Nucleus accumbens (tissue), 56 donors: ENCODE measurements around the gene CCDC87.
"Not testable (repeated sequence)": the region's sequence is repeated elsewhere in the genome, so short reads cannot be mapped to it uniquely, and the experiment has no call there.

Experiments
- DNase-seq, 56 donors: peaks; one replicate each; lab custom pipeline; 2025; lab: John Stamatoyannopoulos, UW

Gene CCDC87, protein sequence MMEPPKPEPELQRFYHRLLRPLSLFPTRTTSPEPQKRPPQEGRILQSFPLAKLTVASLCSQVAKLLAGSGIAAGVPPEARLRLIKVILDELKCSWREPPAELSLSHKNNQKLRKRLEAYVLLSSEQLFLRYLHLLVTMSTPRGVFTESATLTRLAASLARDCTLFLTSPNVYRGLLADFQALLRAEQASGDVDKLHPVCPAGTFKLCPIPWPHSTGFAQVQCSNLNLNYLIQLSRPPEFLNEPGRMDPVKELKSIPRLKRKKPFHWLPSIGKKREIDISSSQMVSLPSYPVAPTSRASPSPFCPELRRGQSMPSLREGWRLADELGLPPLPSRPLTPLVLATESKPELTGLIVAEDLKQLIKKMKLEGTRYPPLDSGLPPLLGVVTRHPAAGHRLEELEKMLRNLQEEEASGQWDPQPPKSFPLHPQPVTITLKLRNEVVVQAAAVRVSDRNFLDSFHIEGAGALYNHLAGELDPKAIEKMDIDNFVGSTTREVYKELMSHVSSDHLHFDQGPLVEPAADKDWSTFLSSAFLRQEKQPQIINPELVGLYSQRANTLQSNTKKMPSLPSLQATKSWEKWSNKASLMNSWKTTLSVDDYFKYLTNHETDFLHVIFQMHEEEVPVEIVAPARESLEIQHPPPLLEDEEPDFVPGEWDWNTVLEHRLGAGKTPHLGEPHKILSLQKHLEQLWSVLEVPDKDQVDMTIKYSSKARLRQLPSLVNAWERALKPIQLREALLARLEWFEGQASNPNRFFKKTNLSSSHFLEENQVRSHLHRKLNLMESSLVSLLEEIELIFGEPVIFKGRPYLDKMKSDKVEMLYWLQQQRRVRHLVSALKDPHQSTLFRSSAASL

DNA sequence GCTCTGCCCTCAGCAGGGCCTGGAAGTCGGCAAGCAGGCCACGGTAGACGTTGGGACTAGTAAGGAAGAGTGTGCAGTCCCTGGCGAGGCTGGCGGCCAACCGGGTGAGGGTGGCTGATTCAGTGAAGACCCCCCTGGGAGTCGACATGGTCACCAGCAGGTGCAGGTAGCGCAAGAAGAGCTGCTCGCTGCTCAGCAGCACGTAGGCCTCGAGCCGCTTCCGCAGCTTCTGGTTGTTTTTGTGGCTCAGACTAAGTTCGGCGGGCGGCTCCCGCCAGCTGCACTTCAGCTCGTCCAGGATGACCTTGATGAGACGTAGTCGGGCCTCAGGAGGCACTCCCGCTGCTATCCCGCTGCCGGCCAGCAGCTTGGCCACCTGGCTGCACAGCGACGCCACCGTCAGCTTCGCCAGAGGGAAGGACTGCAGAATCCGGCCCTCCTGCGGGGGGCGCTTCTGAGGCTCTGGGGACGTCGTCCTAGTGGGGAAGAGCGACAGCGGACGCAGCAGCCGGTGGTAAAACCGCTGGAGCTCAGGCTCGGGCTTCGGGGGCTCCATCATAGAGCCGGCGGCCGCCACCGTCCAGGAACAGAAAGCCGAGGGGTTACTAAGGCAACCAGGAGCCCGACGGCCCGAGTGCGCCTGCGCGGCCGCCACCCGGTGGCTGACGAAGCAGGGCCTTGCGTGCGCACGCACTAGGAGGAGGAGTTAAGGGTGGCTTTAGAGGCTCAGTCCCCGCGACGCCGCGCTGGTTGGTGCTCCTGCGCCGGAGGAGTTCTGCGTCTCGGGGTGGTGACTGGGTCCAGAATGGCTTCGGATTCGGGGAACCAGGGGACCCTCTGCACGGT lies at the start of gene CCDC87, which contains the start of gene CCS:
CCDC87 (minus strand) TSS at position 607 of the 846 bp plus-strand sequence; CDS start at position 559, 48 bp downstream.
CCS (plus strand) TSS at position 729 of the 846 bp plus-strand sequence; CDS start at position 806, 77 bp downstream.
- DNase-seq = peak; percentile 40 to 98 (median 90)

GRCh38 chr11:66641834-66642233 lies 49.0 kb upstream of the CCDC87 start:
- DNase-seq = no peak

GRCh38 chr11:66639814-66640340 lies 47.0 kb upstream of the CCDC87 start:
- DNase-seq = not testable (repeated sequence)

DNA sequence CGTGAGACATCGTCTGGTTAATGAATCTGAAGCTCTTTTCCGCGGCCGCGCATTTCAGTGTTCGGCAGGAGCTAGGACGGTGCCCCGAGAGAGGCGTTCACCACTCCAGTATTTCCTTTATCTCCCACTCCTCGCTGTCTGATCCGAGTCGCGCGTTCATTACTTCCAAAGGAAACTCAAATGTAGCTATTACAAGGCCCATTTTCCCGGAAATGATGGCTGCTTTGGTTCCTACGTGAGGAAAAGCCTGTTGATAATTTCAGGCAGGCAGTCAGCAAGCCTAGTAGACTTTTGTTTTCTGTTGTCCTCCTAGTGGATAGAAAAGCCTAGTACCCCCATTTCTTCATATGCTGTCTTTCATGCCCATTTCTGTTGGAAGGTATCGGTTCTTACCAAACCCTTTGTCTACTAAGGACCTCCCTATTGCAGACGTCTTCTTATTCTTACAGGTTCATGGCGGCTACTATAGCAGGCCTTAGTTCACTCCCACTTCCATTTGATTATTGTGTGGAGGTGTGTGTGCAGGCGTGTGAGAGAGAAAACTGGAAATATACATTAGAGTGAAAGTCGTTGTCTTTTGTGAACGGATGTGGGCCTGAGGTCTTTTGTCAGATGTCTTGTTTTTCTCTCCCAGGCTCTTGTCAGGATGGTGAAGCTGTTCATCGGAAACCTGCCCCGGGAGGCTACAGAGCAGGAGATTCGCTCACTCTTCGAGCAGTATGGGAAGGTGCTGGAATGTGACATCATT lies 46.4 kb upstream of the CCDC87 start:
- DNase-seq = peak in 9 of 56 donors; percentile 36 to 70 (median 53)

DNA sequence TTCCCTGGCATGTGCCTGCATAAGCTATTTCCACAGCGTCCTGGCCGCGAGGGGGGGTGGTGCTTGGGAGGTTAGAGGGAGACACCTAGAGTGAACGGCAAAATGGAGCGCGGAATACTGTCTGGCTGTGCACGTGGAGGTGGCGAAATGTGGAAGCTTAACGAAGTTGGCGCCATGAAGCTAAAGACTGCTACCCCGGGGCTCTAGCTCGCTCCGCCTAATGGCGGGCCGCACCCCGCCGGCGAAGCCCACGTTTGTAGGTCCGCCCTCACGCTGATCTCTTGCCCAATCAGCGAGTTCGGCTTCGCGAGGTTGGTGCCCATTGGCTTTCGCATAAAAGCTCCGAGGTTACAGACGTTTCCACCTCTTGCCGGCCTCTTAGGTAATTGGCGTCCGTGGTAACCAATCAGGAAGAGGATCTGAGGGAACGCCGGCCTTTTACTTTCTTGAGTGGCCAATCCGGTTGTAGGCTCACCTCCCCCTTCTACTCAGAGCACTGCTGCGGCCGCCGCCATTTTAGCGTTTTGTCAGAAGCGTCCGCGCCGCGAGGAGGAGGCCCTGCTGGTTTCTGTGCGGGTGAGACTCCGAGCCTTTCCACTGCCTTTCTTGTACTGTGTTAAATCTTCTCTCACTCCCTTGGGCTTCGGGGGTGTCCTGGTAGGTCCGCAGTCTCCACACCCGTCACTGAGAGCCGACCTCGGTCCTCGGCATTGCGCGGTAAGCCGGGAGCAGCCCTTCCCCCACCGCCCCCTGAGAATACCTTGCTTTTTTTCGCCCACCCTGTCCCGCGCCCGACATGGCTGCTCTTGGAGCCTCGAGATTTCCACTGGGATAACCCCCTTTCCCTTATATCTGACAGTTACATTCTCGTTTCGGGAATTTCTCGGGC lies 45.6 kb upstream of the CCDC87 start, which contains the start of gene RBM4:
RBM4 (plus strand) TSS at position 527 of the 889 bp plus-strand sequence. CDS start 1,009 bp downstream, outside the sequence.
- peak; percentile 86 to 100 (median 98) for DNase-seq

GRCh38 chr11:66637557-66638176 lies 44.8 kb upstream of the CCDC87 start:
- DNase-seq = no peak

DNA sequence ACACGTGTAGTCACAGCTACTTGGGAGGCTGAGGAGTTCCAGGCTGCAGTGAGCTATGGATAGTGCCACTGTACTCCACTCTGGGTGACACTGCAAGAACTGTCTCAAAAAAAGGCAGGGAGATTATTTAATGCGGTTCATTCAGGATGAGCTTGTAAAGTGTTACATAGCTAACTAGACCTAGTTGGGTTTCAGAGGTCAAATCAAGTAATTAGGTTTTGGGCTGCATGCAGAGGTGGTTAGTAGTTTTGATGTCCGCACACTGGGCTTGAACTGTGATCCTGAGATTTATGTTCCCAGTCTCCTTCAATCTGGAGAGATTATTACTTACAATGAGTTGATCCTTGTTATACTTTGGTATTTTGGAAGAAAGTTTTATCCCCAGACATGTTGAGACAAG lies 43.5 kb upstream of the CCDC87 start:
- no peak for DNase-seq

- DNase-seq = no peak
Measured at GRCh38 chr11:66632952-66633351, 40.1 kb upstream of the CCDC87 start.

- no peak for DNase-seq
Measured at GRCh38 chr11:66631883-66632282, 39.0 kb upstream of the CCDC87 start.

GRCh38 chr11:66629356-66629755 lies 36.5 kb upstream of the CCDC87 start:
- no peak for DNase-seq

GRCh38 chr11:66628061-66628603 lies 35.3 kb upstream of the CCDC87 start:
- no peak for DNase-seq

DNA sequence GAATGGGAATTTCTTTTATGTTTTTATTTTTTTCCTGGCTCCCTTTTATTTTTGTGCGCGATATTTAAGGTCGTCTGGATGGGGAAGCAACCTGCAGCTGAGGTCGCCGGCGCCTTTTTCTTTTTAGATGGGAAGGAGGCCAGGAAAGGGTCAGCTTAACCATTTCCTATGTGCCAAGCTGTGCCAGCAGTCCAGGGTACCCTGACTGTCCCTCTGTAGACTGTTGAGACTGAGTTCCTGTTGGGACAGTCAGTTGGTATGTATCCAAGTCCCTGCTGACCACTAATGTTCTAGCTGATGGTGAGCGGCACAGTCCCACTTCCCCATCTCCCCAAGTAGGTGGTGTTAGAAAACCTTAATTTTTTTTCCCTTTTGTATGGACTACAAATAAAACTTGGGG lies 34.1 kb upstream of the CCDC87 start:
- peak in 1 of 56 donors; percentile 12 for DNase-seq

- no peak for DNase-seq
Measured at GRCh38 chr11:66626382-66626781, 33.5 kb upstream of the CCDC87 start.

- DNase-seq = no peak
Measured at GRCh38 chr11:66625752-66626149, 32.9 kb upstream of the CCDC87 start.

DNA sequence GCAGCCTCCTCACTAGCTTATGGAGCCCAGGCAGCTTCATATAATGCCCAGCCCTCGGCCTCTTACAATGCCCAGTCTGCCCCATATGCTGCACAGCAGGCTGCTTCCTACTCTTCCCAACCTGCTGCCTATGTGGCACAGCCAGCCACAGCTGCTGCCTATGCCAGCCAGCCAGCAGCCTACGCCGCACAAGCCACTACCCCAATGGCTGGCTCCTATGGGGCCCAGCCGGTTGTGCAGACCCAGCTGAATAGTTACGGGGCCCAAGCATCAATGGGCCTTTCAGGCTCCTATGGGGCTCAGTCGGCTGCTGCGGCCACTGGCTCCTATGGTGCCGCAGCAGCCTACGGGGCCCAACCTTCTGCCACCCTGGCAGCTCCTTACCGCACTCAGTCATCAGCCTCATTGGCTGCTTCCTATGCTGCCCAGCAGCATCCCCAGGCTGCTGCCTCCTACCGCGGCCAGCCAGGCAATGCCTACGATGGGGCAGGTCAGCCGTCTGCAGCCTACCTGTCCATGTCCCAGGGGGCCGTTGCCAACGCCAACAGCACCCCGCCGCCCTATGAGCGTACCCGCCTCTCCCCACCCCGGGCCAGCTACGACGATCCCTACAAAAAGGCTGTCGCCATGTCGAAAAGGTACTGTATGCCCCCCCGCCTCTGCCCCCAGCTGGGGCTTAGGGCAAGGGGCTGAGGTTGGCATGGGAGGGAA lies 32.3 kb upstream of the CCDC87 start:
- no peak for DNase-seq

- DNase-seq = no peak
Measured at GRCh38 chr11:66624450-66624849, 31.6 kb upstream of the CCDC87 start.

DNA sequence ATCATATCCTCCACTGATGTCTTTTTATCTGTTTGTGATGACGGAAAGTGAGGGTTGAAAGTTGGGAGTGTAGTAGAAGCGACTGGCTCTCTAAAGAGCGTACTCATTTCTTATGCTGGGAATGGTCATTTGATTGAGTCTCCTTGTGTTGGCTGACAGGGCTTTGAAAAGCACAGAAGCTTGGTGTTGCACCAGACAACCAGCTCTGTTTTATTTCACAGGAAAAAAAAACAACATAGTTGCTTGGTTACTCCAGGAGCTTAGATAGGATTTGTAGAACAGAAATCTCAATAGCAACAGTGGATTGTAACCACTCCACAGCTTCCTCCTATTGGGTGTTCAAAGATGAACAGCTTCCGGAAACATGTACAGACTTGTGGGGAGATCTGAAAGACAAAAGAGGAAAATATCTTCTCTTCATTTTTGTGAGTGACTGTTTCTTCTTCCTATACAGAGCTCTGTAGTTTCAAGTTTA lies 26.3 kb upstream of the CCDC87 start:
- no peak for DNase-seq
